GM18867 (cell line): ENCODE measurements around the gene NLGN1.

Source experiments
- ATAC-seq: cut with Tn5 transposase; IDR thresholded peaks from one replicate; pipeline ENCODE4 v1.9.1; 2021; ENCODE audit warnings: mild to moderate bottlenecking, moderate library complexity; ENCODE audit not compliant: unreplicated experiment

Gene NLGN1

DNA sequence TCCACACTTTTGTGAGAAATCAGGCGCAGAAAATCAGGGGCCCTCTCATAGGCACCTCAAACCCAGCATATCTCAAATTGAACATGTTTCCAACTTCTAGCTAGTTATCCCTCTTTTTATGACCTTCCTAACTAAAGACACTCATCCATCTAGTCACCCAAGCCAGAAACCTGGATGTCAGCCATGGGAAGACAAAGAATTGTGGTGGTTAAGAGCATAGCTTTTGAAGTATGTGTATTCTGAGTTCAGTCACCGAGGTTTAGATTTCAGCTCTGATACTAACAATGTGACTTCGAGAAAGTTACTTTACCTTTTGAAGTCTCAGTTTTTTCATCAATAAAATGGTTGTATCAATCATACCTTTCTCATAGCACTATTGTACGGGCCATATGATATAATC, 495.5 kb downstream of the NLGN1 start:
- no peak for ATAC-seq

DNA sequence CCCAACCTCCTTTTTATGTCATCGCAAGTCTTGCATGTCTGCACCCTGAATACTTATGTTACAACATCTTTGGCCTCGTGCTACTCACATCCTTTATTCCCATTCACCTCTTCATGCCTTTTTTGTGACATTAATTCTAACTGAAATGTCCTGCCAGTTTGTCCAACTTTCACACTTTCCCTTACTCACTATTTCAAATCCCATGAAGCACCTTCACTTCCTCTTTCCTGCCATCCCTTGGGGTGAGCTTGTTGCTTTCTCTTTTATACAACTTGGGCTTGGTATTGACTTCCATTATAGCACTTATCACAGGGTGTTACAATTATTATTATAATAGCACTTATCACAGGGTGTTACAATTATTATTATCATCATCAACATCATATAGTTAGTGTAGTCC, 496.3 kb downstream of the NLGN1 start:
- no peak for ATAC-seq

DNA sequence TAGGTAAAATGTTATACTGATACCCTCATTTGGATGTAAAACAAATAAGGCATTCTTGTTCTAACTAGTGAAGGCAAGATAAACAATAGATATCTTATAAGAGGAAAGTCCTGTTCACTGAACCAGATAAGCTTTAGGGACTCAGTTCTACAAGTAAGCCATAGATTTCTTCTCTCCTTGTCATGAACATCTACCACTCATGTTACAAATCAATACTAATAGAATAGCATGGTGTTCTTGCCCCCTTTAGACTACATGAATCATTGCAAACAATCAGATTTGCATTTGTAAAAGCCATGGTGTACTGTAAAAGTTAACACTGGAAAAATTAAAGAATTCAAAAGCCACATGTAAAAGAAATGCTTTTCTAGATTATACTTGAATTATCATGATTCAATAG, 500.1 kb downstream of the NLGN1 start:
- no peak for ATAC-seq

DNA sequence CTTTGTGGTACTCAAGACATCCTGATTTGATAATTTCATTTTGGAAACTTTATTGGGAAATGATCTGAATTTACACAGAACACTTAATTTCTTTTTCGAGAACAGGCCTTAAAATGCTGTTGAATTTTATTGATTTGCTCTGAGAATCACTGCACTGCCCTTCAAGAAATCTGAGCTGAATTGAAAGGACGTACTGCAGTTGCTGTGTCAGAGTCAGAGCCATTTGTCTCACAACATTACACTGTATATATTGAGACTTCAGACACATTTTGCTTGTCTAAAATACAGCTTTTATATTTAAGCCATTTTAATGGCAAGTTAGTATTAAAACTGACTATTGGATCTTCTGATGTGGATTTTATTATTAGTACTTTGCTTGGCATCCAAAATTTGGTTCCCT, 504.1 kb downstream of the NLGN1 start:
- ATAC-seq: no peak

DNA sequence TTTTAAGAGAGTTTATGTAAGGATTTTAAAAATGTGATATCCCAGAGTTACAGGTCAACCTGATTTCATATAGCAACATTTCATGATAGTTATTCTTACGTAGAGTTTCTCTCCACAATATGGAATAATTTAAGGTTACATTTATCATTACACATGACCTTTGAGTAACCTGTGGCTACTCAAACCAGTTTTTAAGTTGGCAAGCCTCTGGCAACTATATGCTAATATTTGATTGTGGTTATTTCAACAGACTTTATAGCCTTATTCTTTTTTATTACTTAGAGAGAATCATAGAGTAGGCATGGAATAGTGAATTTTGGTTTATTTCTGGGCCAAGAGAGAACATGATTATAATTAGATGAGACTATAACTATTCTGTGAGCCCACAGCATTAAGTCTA, 504.9 kb downstream of the NLGN1 start:
- no peak for ATAC-seq

DNA sequence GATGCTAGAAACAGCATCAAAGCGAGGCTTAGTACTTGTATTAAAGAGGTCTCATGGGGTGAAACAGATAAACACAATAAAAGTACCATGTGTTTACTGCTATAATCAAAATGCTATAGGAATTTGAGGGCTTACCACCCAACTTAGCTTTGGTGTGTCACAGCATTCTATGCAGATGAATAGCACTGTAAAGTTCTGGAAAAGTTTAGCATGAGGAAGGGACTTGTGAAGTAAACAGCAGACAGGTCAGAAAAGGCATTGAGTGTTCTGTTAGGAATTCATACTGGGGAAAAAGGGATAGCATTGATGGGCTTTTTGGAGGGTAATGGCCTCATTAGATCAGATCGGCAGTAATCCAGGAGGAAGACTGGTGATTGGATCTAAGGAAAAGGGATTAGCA, 505.3 kb downstream of the NLGN1 start:
- no peak for ATAC-seq

DNA sequence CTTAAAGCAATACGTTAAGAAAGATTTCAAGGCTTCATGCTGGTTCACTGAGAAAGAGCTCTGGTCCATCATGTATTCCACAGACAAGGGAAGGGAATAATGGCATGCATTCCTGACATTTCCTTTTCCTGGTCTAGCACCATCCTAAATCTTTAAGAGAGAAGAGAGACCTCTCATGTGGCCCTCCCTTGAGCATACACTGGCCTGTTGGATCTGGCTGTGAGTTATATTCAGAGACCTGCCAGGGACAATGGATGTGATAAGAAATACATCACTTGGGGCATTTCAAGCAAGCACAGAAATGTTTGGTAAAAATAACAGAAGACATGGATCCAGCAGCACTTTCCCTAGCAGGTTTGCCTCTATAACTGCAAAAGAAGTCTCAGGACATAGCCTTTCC, 507.8 kb downstream of the NLGN1 start:
- ATAC-seq: no peak

DNA sequence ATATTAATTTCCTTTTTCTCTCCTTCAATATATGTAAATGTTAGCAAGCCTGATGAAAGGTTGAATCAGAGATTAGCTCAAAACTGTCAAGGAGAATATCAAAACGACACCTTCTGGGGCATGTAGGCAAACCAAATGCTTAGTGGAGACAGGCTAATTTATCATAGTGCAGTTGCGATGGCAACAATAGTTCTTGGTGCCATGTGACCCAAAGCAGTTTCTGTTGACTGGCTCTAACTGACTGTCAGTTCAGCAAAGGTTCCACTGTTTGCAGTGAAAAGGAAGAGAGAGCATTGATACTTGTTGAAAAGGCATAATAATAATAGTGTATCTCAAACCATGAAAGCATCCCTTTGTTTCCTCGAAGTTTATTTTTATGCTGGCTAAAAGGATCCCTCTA, 513.9 kb downstream of the NLGN1 start:
- no peak for ATAC-seq

DNA sequence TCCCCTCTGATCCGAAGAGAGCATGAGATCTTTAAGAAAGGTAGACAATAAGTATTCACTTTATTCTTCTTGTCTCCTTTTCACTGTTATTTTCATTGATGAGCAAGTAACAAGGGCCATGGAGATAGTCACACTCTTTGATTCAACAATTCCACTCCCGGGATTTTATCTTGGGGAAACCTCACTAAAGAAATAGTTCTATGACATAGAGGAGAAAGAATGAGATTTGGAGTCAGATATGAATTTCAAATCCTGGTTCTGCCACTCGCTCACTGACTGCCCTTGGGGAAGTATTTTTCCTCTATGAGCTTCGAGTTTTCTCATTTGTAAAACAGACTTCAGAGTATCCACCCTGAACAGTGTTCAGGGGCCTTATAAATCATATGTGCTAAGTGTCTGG, 514.6 kb downstream of the NLGN1 start:
- ATAC-seq: no peak

DNA sequence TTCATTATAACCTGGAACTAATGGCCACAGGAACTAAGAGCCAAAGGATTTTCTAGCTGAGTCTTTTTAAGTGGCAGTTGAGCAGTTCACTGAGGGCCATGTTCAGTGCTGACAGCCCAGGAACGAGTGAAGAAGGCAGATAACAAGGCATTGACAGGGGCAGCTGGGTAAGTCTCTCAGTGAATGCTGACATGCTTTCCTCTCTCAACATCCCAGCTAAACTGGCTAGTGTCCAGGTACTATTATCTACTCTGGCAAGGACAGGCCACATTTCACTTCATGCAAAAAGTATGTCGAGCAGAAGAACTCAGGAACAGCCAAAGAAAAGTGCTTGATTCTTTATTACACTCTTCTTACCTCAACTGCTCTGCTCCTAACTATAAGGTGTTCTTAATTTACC, 515.9 kb downstream of the NLGN1 start:
- ATAC-seq: no peak

DNA sequence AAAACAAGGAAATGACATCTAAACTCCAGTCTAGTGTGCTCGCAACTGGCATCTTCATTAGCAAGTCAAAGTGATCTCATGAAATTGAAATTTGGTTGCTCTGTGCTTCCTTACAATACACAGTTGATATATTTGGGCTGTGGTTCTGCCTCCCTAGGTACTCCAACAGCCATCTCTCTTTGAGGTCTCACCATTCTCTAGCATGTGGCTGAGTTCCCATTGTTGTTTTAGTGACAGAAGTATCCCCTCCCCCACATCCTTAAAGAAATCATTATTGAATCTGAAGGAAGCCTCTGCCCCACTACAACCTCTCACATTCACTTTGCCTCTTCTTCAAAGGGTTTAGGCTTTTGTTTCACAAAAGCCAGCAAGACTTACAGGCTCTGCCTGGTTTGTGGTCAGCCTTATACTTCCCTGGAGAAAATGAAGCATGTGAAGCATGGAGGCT, 516.5 kb downstream of the NLGN1 start:
- no peak for ATAC-seq

DNA sequence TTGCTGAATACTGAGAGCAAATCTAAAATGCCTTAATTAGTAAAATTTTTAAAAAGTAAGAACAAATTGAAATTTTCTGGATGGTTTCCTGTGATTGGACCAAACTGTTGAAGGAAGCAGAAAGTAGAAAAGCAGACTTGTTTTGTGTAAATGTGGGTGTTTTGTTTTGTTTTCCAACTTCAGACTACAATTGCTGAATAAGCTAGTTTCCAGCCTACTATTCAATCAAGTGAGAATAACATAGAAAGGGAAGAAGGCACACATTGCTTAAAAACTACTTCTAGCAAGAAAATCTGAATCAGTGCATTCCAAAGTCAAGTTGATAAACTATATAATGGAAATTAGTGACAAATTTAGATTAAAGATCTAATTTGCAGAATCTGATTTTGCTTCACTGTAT, 519.3 kb downstream of the NLGN1 start:
- ATAC-seq: no peak

DNA sequence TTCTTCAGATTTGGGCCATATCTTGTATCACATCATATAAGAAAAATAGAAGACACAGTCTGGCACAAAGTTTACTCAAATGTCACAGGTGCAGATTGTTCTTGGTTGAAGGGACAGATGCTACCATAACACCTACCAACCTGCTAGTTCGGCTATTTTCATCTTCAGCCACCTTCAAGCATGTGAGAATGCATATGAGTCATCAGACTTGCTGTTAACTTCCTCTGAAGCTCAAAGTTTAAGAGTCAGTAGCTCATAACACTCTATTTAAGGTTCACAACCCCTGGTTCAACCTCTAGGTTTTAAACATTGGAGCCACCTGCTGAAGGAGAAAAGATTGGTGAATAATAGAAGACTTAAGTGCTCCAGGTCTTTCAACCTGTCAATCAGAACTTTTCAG, 522.8 kb downstream of the NLGN1 start:
- peak; percentile 94 for ATAC-seq

DNA sequence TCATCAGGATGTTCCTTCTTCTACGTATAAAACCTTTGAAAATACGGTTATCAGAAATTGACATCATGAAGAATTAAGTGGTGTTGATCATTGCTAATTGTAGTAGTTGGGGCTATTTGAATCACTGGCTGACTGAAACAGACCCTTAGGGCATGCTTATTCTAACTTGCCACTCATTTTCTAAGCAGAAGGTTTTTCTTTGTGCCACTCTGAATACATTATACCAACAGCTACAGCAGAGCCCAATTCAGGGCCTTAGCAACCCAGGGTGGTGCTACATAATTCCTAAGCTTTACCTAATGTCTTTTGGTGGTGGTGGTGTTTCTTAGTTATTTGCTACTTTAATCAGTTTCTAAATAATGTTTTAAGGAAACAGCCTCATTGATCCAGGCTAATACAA, 524.2 kb downstream of the NLGN1 start:
- ATAC-seq: no peak

DNA sequence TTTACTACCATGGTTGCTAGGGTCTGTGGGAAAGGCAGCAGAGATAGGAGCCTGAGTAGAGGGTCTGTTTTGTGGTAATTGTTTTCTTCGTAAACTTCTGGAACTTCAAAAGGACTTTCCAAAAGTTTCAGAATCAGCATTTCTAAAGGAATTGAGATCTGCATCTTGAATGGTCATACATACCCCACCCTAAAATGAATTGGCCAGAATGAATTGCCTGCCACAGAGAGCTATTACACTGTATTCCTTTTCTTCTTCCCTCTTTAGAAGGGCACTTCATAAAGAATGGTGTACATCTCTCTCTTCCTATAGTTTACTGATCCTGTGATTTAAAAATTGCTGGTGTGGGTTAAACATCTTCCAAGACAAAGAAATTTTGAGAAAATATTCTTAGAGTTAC, 525.7 kb downstream of the NLGN1 start:
- no peak for ATAC-seq

DNA sequence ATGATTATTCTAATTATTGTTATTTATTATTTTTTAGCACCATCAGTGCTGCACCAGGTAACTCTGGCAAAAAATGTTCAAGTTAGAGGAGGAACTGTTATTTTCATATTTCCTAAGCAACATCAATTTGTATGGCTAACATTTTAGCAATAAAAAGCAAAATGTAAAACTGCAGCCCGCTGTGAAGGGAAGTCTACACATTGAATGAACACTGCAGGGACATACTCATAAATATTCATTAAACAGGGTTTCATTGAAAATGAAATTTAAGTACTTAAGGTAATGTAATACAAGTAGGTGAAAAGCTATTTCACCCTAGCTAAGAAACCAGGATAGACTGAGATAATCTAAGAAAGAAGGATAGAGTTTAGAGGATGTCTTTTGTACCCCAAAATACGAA, 532.7 kb downstream of the NLGN1 start:
- no peak for ATAC-seq

DNA sequence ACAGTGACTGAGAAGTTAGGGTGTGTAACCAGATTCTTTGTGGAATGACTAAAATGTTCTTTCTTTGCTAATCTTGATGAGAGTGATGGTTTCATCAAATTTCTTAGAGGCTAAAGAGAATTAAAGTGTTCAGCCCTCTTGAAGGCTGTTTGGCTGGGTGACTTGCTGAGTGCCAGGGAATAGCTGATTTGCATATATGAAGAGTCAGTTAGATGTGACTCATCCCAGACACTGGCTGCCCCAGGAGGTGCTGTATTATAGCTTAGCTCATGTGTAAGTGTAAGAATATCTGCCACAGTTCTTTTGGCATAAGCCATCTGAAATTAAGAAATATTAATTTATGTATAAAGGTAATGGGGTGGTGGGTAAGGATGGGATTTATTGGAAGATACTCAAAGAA, 535.1 kb downstream of the NLGN1 start:
- peak; percentile 71 for ATAC-seq

DNA sequence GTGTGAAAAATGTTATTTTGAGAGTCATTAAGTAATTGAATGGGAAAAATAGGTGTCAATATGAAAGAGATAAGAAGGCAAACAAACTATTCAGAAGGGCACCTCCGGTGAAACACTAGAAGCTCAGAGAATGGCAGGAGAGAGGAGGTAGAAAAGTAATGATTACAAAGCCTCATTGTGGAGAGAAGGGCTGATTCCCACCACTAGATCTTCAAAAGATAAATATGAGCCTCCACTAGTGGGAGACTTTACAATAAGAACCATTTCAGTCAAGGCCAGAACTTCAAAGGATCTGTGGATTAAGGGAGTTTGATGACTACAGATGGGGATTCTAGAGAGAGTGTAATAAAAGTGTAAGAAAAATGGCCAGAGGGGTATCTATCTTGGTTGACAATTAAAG, 535.6 kb downstream of the NLGN1 start:
- no peak for ATAC-seq

DNA sequence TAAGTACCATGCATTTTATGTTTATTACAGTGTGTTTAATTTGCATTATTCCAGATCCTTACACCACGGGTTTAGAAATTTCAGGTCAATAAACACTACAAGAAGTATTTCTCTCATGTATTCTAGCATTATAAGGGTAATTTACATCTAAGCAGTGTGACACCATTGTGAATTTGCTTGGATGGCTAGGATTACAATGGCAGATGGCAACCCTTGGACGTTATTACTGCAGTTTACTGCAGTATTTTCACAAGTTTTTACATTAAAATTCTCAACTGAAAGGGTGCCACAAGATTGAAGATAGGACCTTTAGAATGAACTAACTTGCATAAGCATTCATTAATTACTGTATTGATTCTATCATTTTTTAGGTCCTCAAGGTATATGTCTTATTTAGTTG, 538.8 kb downstream of the NLGN1 start:
- no peak for ATAC-seq

DNA sequence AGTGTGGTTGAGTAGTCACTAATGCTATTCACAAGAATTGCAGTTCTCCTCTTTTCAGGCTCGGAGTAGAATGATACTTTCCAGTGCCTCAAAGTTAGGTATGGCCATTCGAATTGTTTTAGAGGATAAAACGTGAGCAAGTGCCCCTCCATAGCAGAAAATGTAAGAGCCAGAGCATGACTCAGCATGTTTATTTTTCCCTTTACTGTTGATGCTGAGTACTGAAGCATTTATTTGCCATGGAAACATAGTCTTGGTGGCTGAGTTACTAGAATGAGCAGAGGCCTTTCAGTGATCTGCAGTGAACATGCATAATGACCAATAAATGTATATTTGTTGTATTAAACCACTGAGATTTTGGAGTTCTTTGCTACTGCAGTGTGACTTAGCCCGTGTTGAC, 540.6 kb downstream of the NLGN1 start:
- no peak for ATAC-seq

DNA sequence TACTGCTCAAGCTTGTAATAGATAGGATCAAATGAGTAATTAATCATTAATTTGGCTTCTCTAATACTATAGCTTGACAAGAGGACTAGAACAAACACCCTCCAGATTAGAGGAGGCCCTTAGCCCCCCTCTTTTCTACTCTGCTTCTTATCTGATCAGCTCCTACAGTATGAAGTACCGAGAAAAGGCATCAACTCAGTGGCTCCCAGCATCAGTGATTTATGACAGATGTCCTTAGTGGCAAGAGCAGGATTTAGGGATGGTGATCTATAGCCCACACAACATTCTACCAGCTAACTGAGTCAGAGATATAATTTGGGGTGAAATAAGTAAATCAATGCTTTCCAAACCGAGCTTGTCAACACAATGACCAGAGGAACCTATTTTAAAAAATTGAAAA, 541.1 kb downstream of the NLGN1 start:
- ATAC-seq: no peak

DNA sequence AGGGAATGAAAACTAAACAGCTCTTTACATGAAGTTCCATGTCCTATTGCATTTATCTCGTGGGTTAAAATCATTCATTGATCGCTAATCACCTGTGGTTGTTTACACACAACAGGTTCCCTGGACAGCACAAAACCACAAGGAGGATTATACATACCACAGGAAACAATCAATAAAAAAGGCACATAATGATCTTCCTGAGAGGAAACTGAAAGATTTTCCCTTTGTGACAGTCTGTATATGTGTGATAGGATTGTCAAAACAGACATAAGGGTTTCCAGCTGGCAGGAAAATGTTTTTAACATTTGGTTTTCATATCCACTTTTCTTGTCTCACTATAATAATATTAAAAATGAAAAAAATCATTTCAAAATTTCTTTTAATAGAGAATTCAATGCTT, 541.8 kb downstream of the NLGN1 start:
- ATAC-seq: no peak

DNA sequence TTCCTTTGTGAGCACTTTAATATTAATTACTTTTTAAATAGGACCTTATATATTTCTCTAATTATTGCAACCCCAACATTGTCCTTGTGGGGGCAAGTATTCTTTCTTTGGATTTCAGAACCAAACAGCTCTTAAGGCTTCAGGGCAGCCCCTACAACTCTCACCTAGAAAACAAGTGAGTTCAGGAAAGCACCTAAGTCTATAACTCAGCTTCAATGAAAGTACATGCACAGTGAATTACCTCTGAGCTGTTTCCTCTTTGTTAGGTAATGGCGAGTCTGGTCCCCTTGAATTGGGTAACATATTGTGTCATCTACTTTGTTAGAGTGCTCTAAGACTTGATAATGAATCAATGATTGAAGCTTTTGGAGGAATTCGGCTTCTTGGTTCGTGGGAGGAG, 545.7 kb downstream of the NLGN1 start:
- ATAC-seq: no peak

DNA sequence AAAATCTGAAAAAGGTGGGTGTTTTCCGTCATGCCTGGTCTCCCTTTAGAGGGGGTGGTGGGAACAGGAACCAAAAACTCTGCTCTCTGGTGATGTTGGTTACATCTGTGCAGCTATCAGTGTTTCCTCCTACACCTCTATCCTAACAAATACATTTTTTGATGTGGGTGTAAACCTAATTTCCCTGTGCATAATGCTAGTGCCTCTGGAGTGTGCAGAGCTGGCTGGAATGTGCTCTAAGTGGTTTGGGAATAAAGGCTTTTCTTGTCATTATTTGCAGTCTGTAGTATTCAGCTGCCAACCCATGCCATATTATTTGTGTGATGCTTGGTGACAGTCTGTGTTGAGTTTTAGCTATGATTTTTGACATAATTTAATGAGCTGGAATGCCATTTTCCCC, 547.6 kb downstream of the NLGN1 start:
- no peak for ATAC-seq
